BJ (cell line): Measurements from ENCODE around the gene C17orf67. TPM values are rescaled to one million over a fixed set of nuclear protein-coding genes. Genes with fewer than 3 reads are reported as not detected.
A peak's percentile ranks its signal among the peaks of the same experiment; 100 is the strongest.

Experiments
- CTCF ChIA-PET: fragments of 350-600 bp; formaldehyde crosslinking; extraction: SDS; loops from one replicate; lab custom pipeline; 2021; ENCODE audit warnings: antibody characterized with exemption, inconsistent platforms; lab: Yijun Ruan, JAX
- POLR2A ChIA-PET: fragments of 300-600 bp; sonication (Branson Sonifier 250); formaldehyde crosslinking; extraction: SDS; loops from one replicate; lab custom pipeline; 2021; ENCODE audit warnings: antibody characterized with exemption; lab: Charles Lee
- DNase-seq: peaks from one replicate; pipeline ENCODE4 v3.0.0-alpha.2; 2011; ENCODE audit warnings: low read depth
- H3K27me3 ChIP-seq: 2 replicates; pipeline ENCODE4 v1.6.0; 2011; ENCODE audit warnings: low read length; ENCODE audit not compliant: control insufficient read depth, insufficient read depth
- H3K36me3 ChIP-seq: 2 replicates; pipeline ENCODE4 v1.5.1; 2011; ENCODE audit warnings: low read length; ENCODE audit not compliant: control insufficient read depth, insufficient read depth
- H3K4me3 ChIP-seq: 2 replicates; pipeline ENCODE4 v1.5.1; 2011; ENCODE audit warnings: low read depth, mild to moderate bottlenecking, control low read depth, low read length
- polyA minus RNA-seq: library from RNA; depleted of rRNA, polyadenylated mRNA; stranded (reverse); fragments of >200 nt; gene quantifications from 2 replicates; pipeline ENCODE4 v1.2.3, GENCODE V29; 2011; rRNA and poly(A)+ RNA removed
- polyA plus RNA-seq: library from polyadenylated mRNA; depleted of rRNA; stranded (reverse); fragments of >200 nt; gene quantifications from 2 replicates; pipeline ENCODE4 v1.2.3, GENCODE V29; 2011; rRNA removed
- TF ChIP-seq, protein P1 (sequence below): IDR thresholded peaks from 2 replicates; pipeline ENCODE4 v1.5.1; 2011; ENCODE audit warnings: low read depth, mild to moderate bottlenecking, control low read depth, inconsistent platforms, low read length, moderate library complexity; ENCODE audit not compliant: insufficient read depth

The C17orf67 gene, protein sequence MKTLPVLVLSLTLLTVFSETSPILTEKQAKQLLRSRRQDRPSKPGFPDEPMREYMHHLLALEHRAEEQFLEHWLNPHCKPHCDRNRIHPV
- polyA plus RNA-seq, result 0.49 and 0.50 TPM in 2 replicates
- polyA minus RNA-seq, result 0.10 and 0.52 TPM in 2 replicates

DNA sequence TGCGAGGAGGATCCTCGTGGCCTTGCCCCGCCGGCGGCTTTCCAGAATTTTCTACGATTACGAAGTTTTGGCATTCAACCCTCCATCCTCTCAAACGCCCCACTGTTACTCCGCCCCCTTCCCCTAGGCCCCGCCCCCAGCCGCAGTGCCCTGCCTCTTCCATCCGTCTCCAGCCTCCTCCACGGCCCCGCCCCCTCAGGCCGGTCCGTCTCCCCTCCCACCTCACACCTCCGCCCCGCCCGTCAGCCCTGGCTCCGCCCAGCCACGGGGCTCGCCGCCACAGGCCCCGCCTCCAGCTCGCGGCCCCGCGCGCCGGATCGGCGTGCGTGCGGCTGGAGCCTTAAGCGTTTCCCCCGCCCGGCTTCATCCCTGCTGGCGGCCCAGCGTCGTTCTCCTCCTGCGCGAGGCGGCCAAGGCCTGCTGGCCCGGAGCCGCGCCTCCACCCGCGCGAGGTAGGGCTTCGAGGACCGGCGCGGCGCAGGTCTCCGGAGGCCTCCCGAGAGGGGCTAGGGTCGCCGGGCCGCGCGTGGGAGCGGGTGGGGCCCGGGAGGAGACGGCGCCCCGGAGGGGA lies at the start of gene C17orf67, which contains the start of gene DGKE:
Gene C17orf67, minus strand, starts transcription at position 112 of the 571 bp plus-strand sequence. CDS start 18,110 bp downstream, outside the sequence.
Gene DGKE, plus strand, starts transcription at position 343 of the 571 bp plus-strand sequence. CDS start 645 bp downstream, outside the sequence.
- Histone ChIP-seq H3K27me3 (no peaks in the 10 kb centered on the region), H3K36me3 (peaks cover 2% of the 10 kb centered on the region; the same call in 1 of the 2 replicates), H3K4me3 (peak within 1 kb of the TSS; percentile 86)
- TF ChIP-seq, protein P1, sequence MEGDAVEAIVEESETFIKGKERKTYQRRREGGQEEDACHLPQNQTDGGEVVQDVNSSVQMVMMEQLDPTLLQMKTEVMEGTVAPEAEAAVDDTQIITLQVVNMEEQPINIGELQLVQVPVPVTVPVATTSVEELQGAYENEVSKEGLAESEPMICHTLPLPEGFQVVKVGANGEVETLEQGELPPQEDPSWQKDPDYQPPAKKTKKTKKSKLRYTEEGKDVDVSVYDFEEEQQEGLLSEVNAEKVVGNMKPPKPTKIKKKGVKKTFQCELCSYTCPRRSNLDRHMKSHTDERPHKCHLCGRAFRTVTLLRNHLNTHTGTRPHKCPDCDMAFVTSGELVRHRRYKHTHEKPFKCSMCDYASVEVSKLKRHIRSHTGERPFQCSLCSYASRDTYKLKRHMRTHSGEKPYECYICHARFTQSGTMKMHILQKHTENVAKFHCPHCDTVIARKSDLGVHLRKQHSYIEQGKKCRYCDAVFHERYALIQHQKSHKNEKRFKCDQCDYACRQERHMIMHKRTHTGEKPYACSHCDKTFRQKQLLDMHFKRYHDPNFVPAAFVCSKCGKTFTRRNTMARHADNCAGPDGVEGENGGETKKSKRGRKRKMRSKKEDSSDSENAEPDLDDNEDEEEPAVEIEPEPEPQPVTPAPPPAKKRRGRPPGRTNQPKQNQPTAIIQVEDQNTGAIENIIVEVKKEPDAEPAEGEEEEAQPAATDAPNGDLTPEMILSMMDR, result no peak
- ChIA-PET POLR2A (interaction anchor here (0.7 kb wide), 1 partner anchor 1702 kb away, joined by 3 read pairs; no protein-coding TSS in a partner anchor), CTCF (interaction anchor here (1.2 to 4.1 kb wide), 5 partner anchors 14 to 240 kb away, joined by 3 to 17 read pairs (median 3); partner anchors contain the start of genes COIL and NOG)
- DNase-seq, result peak; percentile 69

DNA sequence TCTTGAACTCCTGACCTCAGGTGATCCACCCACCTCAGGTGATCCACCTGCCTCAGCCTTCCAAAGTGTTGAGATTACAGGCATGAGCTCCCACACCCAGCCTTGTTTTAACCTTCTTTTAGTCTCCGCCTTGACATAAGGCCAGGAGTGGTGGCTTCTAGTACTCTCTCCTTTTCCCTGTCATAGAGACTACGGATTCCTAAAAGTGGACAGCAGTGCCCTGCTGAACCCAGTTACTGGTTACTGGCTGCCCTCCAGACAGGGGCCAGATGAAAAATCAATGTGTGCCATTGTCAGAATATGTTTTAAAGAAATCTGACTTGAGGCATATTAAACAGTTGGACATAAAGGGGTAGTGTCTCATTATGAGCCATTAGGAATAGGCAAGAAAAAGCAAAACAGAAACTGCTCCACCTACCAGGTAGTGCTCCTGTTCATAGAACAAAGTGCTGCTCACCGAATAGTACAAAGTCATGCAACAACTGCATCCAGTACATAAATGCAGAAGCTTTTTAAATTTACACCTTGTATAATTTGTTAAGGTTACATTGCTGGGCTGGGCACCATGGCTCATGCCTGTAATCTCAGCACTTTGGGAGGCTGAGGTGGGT lies 48.1 kb upstream of the C17orf67 start:
- peaks cover 4% of the 10 kb centered on the region; the same call in 1 of the 2 replicates for H3K36me3 ChIP-seq
- TF ChIP-seq, protein P1, result no peak
- DNase-seq, result no peak
- CTCF ChIA-PET, result no interaction called here
- H3K4me3 ChIP-seq, result no peak overlapping the region
- POLR2A ChIA-PET, result no interaction called here
- H3K27me3 ChIP-seq, result no peaks in the 10 kb centered on the region

DNA sequence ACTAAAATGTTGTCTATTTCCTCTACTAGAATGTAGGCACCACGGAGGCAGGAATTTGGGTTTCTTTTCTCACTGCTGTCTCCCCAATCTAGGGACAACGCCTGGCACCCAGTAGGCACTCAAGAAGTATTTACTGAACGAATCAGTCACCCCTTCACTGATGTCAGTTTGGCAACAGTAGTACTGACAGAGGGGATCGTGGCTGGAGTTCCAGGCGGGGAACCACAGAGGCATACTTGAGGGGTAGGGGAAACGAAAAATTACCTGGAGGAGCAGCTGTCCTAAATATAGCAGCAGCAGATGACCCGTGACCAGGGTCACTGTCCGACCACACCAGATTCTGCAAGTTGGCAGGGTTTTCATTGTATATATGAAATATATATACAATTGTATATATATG lies 46.9 kb upstream of the C17orf67 start:
- TF ChIP-seq, protein P1, result no peak
- Histone ChIP-seq H3K27me3 (no peaks in the 10 kb centered on the region), H3K4me3 (no peak overlapping the region), H3K36me3 (no peaks in the 10 kb centered on the region)
- DNase-seq, result no peak
- ChIA-PET POLR2A (no interaction called here), CTCF (interaction anchor here (1.2 to 1.4 kb wide), 2 partner anchors 11 to 12 kb away, joined by 3 to 4 read pairs; no protein-coding TSS in a partner anchor)

DNA sequence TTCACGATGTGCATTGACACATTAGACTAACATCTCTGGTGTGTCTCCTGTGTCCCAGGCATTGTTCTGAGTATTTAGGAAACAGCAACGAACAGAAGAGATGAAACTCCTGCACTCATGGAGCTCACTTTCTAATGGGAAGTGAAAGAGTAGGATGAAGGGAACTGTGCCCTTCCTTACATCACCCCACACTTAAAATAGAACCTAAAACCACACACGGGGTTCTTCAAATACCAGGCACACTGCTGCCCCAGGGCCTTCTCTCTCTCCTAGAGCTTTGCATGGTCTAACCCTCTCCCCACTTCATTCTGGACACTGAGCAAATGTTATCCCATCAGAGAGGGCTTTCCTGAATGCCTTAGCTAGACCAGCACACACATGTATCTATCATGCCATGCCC lies 46.4 kb upstream of the C17orf67 start:
- DNase-seq, result no peak
- H3K36me3 ChIP-seq, result no peaks in the 10 kb centered on the region
- ChIA-PET CTCF (interaction anchor here (1.2 to 1.4 kb wide), 2 partner anchors 10 to 12 kb away, joined by 3 to 4 read pairs; no protein-coding TSS in a partner anchor), POLR2A (no interaction called here)
- no peaks in the 10 kb centered on the region for H3K27me3 ChIP-seq
- TF ChIP-seq, protein P1, result no peak
- H3K4me3 ChIP-seq, result no peak overlapping the region

DNA sequence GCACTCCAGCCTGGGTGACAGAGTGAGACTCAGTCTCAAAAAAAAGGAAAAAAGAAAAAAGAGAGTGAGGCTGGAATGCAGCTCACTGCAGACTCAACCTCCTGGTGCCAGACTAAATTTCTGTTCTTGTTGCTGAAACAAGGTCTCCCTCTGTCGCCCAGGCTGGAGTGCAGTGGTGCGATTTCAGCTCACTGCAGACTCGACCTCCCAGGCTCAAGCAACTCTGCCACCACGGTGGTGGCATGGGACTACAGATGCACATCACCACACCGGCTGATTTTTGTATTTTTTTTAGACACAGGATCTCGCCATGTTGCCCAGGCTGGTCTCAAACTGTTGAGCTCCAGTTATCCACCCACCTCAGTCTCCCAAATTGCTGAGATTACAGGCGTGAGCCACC lies 45.6 kb upstream of the C17orf67 start:
- no peaks in the 10 kb centered on the region for H3K27me3 ChIP-seq
- TF ChIP-seq, protein P1, result no peak
- ChIA-PET POLR2A (no interaction called here), CTCF (interaction anchor here (1.4 kb wide), 1 partner anchor 13 kb away, joined by 4 read pairs; no protein-coding TSS in a partner anchor)
- no peak for DNase-seq
- no peaks in the 10 kb centered on the region for H3K36me3 ChIP-seq
- no peak overlapping the region for H3K4me3 ChIP-seq
